Measurements from ENCODE around the gene SLC4A3.

- TF ChIP-seq TCF7L2 (IDR thresholded peaks at IDR 0.05; ENCODE audit: borderline replicate concordance, low read depth, low read length), result no peak
- TF ChIP-seq ZNF645 (tag by site-specific recombination; IDR thresholded peaks at IDR 0.05), result no peak
- TF ChIP-seq, protein P1, sequence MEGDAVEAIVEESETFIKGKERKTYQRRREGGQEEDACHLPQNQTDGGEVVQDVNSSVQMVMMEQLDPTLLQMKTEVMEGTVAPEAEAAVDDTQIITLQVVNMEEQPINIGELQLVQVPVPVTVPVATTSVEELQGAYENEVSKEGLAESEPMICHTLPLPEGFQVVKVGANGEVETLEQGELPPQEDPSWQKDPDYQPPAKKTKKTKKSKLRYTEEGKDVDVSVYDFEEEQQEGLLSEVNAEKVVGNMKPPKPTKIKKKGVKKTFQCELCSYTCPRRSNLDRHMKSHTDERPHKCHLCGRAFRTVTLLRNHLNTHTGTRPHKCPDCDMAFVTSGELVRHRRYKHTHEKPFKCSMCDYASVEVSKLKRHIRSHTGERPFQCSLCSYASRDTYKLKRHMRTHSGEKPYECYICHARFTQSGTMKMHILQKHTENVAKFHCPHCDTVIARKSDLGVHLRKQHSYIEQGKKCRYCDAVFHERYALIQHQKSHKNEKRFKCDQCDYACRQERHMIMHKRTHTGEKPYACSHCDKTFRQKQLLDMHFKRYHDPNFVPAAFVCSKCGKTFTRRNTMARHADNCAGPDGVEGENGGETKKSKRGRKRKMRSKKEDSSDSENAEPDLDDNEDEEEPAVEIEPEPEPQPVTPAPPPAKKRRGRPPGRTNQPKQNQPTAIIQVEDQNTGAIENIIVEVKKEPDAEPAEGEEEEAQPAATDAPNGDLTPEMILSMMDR (tag by site-specific recombination; IDR thresholded peaks at IDR 0.05), result no peak
- TF ChIP-seq ZNF394 (tag by site-specific recombination; IDR thresholded peaks at IDR 0.05; ENCODE audit: borderline replicate concordance), result no peak
- TF ChIP-seq ZFP37 (tag by site-specific recombination; IDR thresholded peaks at IDR 0.05), result no peak
- TF ChIP-seq, protein P2, sequence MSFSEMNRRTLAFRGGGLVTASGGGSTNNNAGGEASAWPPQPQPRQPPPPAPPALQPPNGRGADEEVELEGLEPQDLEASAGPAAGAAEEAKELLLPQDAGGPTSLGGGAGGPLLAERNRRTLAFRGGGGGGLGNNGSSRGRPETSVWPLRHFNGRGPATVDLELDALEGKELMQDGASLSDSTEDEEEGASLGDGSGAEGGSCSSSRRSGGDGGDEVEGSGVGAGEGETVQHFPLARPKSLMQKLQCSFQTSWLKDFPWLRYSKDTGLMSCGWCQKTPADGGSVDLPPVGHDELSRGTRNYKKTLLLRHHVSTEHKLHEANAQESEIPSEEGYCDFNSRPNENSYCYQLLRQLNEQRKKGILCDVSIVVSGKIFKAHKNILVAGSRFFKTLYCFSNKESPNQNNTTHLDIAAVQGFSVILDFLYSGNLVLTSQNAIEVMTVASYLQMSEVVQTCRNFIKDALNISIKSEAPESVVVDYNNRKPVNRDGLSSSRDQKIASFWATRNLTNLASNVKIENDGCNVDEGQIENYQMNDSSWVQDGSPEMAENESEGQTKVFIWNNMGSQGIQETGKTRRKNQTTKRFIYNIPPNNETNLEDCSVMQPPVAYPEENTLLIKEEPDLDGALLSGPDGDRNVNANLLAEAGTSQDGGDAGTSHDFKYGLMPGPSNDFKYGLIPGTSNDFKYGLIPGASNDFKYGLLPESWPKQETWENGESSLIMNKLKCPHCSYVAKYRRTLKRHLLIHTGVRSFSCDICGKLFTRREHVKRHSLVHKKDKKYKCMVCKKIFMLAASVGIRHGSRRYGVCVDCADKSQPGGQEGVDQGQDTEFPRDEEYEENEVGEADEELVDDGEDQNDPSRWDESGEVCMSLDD (tag by site-specific recombination; IDR thresholded peaks at IDR 0.05), result no peak
- no peak for TF ChIP-seq ZBTB21 (tag by site-specific recombination; IDR thresholded peaks at IDR 0.05)
Measured at GRCh38 chr2:219596954-219597551, 30.4 kb upstream of the SLC4A3 start.

Measured in HEK293 (cell line).